HG03045 (cell line): ENCODE data around the gene CDYL.
"Not testable (repeated sequence)": the region's sequence is repeated elsewhere in the genome, so short reads cannot be mapped to it uniquely, and the experiment has no call there.

ENCODE experiments used
- ATAC-seq: cut with Tn5 transposase; IDR thresholded peaks from one replicate; pipeline ENCODE4 v1.9.1; 2021; ENCODE audit warnings: mild to moderate bottlenecking, moderate library complexity; ENCODE audit not compliant: unreplicated experiment

Gene CDYL

GRCh38 chr6:4840169-4840568 is 64.0 kb downstream of the CDYL start:
- ATAC-seq: no peak

DNA sequence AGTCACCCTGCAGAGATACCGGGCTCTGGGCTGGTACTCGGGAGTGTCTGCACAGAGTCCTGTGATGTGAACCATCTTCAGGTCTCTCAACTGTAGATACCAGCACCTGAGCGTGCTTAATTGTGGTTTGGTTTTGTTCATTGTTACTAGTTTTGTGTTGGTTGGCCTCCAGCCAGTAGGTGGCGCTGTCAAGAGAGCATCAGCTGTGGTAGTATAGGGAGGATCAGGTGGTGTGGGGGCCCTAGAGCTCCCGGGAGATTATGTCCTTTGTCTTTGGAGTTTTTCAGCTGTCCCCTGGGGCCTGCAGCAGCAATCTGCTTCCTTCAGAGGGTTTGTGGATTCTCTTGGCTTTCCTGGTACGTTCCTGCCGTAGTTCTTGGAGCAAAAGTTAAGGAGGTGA is 67.9 kb downstream of the CDYL start:
- no peak for ATAC-seq

DNA sequence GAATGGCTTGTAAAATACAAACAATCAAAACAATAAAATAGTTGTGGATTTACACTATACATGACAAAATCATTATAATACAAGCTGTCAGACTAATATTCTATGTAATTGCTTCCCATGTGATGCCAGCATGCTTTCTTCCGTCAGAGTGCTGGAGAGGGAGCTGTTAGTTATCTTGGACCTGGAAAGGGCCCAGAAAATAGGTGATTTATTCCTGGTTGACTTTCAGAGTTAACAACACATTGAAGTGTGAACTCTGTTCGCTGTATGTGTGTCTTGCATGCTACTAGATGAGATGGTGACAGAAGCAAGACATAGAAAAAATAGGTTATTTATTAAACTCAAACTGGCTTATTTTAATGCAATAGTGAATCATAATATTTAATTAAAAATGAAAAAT is 70.2 kb downstream of the CDYL start:
- ATAC-seq: no peak

DNA sequence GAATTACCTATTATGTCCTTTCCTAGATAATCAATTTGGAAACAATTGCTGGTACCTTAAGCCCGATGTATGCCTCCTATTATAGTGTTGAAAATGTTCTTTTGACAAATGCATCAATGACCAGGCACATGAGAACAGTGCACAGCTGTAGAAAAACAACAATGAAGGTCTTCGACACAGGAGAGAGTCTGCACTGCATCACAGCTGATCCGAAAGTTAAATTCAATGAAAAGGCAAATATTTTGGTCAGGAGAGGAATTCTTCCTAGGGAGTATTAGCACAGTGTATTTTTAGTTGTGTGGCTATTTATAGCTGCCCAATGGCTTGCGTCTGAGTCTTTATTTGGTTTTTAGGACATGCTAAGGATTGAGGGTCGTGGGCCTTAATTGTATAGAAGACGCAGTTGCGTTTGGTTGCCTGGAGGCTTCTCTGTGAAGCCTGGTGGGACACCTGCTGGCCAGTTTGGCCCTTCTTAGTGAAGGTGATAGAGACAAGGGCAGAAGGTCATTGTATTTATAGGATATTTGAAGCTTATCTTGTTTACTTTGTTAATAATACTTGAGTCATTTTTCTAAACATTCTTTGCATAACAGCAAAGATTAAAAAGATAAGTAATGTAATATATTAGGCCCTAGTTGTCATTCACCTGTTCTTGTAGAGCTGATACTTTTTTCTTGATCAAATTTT is 72.3 kb downstream of the CDYL start:
- ATAC-seq: no peak

GRCh38 chr6:4849226-4850022 is 73.2 kb downstream of the CDYL start:
- no peak for ATAC-seq

DNA sequence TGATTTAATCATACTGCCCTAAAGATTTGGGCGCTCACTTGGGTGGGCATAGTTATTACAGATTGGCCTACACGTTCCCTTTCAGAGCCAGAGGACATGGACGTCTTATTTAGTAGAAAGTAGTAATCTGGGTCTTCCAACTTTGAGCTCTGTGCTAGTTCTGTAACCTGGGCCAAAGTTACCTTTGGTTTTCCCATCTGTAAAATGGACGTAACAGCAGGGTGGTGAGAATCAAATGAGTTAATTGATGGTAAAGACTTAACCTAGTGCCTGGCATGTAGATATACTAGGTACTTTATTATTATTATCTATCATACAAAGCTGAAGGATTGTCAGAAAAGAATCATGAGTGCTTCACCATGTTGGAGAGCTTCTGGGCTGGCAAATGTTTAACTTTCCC is 74.8 kb downstream of the CDYL start:
- ATAC-seq: no peak

DNA sequence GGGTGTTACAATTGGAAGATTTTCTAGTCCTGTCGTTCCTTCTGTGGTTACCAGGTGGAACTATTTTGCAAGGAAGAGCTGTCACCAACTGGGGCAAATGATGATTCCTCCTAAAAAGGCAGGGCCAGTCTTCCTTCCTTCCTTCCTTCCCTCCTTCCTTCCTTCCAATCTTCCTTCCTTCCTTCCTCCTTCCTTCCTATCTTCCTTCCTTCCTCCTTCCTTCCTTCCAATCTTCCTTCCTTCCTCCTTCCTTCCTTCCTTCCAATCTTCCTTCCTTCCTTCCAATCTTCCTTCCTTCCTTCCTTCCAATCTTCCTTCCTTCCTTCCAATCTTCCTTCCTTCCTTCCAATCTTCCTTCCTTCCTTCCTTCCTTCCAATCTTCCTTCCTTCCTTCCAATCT is 76.0 kb downstream of the CDYL start:
- not testable (repeated sequence) for ATAC-seq

DNA sequence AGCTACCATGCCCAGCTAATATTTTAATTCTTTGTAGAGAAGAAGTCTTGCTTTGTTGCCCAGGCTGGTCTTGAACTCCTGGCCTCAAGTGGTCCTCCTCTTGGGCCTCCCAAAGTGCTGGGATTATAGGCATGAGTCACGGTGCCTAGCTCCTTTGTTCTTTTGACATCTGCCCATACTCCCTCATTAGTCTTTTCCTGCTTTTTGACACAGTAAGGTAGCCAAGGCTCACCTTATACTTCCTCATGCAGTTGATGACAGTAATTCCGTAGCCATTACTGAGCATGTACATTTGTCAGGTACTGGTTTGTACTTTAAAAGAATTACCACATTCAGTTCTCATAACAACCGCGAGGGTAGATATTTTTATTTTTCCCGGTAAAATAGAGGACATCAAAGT is 76.7 kb downstream of the CDYL start:
- ATAC-seq: no peak

DNA sequence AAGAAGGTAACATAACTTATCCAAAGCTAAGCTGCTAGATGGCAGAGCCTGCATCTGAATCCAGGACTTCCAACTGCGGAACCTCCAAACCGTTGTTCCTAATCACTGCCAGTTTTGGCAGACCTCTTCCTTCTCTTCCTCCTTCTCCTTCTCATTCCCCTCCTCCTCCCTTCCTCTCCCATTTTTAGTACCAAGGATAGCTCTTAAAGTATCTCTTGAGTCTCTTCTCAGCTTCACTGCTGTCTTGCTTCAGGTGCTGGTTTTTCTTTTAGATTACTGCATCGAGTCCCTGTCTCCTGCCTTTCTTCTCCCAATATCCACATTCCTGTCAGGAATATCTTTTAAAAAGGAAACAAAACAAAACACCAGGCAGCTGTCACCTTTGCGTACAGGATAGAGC is 77.1 kb downstream of the CDYL start:
- no peak for ATAC-seq

GRCh38 chr6:4853782-4854511 is 77.7 kb downstream of the CDYL start:
- ATAC-seq: no peak

DNA sequence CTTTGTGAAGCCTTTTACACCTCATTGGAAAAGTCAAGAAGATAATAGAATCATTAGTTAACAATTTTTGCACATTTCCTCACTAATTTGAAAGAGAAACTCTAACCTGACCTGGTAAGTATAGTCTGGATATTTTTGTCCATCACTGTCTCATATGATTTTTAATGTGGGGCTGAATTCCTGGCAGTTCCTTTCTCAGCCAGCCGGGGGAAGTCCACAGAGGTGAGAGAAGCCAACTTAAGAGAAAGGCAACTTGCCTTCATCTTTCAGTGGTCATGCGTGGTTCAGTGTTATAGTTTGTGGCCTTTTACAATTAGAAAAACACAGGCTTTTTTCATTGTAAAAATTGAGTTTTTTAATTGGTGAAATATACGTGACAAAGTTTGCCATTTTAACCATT is 80.6 kb downstream of the CDYL start:
- ATAC-seq: no peak

DNA sequence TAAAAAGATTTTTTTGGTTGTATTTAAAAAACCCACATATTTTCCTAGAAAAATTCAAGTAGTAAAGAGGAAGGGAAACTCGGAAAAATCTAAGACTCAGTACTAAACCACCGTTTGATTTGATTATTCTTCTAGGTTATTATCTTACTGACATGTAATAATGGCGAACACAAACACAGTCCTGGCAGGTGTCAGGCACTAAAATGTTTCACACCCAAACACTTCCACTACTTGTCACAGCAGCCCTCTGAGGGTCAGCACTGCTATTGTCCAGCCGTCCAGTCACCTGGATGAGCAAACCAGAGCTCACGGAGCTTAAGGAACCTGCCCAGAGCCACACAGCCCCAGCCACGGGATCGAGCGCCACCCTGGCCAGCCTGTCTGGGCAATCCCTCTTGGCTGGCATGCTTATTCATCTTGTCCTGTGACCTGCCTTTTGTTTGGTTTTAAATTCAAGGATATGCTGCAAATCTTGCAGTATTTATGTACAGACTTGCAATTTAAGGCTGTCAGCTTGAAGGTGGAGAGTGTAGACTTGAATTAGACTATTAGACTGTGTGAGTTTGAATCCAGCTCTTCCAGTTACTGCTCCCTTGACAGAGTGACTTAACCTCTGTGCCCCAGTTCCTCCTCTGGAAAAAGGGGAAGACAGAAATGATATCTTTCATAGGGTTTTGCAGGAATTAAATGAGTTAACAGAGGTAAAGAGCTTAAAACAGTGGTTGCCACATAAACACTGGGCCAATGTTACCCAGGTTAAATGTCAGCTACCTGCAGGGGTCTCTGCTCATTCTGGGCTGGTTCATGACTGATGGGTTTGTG is 82.2 kb downstream of the CDYL start:
- ATAC-seq: no peak

GRCh38 chr6:4860387-4860786 is 84.2 kb downstream of the CDYL start:
- ATAC-seq: no peak

DNA sequence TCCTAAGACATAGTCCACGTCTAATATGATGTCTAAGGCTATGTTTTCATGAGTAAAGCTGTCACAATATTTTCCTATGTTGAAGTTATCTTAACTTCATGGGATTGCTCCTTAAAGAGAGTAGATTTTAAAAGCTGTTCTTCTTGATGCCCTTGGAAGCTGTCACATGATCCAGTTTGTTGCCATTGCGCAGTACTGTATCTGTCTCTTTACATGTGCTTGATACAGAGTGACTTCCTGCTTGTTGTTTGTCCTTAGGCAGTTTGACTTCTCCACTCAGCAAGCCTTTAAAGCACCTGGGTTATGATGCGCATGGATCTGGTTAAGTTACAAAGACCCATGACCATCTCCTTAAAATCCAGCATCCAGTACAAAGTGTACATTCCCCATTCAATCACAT is 85.4 kb downstream of the CDYL start:
- ATAC-seq: no peak

DNA sequence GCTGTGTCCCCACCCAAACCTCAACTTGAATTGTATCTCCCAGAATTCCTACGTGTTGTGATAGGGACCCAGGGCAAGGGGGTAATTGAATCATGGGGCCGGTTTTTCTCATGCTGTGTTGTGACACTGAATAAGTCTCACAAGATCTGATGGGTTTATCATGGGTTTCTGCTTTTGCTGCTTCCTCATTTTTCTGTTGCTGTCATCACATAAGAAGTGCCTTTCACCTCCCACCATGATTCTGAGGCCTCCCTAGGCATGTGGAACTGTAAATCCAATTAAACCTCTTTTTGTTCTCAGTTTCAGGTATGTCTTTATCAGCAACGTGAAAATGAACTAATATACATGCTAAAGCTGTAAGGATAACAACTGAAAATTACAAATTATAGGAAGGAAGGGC is 88.3 kb downstream of the CDYL start:
- ATAC-seq: no peak

GRCh38 chr6:4865006-4865405 is 88.8 kb downstream of the CDYL start:
- not testable (repeated sequence) for ATAC-seq

GRCh38 chr6:4870821-4871494 is 94.8 kb downstream of the CDYL start:
- no peak for ATAC-seq

GRCh38 chr6:4871825-4872224 is 95.6 kb downstream of the CDYL start:
- ATAC-seq: no peak

DNA sequence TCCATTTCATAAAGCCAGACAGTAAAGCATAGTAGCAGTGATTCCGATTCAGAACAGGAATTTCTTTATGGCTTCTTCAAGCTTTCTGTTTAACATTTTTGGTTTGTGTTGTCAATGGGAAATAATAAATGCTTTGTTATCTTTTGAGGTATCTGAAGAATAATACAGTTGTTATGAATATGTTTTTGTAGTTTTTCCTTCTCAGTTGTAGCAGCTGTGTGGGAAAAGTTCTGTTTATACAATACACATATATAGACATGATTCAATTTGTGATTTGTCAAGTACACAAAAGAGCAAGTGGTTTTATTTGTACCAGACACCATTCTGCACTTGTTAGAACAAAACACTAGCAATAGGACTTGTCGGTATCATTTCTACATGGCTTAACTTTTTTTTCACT is 96.6 kb downstream of the CDYL start:
- no peak for ATAC-seq

- no peak for ATAC-seq
Observed at GRCh38 chr6:4873928-4874327, 97.7 kb downstream of the CDYL start.
